H54 (cell line): ENCODE measurements around the gene USH1C.

Experiments
- DNase-seq: peaks from one replicate; pipeline ENCODE4 v3.0.0; 2011; ENCODE audit warnings: low spot score, mixed read lengths; ENCODE audit not compliant: insufficient read length
- FAIRE-seq: peaks from 3 replicates; lab custom pipeline; 2011; peaks lifted over from hg19 to GRCh38; lab: Jason Lieb, UNC
- POLR2A ChIP-seq: IDR thresholded peaks from 2 replicates; pipeline ENCODE4 v1.6.1; 2011; ENCODE audit warnings: low read depth, mild to moderate bottlenecking, low read length

The USH1C gene

DNA sequence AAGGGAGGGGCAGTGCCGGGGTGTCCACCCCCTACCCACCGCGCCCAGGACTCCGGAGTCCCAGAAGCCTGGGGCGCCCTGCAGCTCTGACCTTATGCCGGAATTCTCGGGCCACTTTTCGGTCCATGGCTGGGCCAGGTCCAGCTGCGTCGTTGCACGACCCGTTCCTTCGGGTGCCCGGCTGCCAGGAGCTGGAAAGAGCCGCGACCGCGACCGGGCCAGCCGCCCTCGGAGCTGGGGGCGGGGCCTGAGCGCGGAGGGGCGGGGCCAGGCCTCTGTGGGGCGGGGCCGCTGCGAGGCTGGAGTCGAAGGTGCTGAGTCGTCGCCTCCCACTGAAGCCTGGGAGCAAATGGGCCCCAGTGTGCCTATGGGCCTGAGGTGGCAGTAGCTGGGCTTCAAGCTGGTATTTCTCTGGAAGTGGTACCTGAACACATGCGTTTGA, at the start of gene USH1C:
TSS of gene USH1C (minus strand) at position 236 of the 442 bp plus-strand sequence. CDS start at position 127, 109 bp downstream.
- no peak for TF ChIP-seq POLR2A
- no peak for FAIRE-seq

GRCh38 chr11:17593466-17594245, 49.4 kb upstream of the USH1C start:
- no peak for TF ChIP-seq POLR2A
- FAIRE-seq (no peak), DNase-seq (no peak)

More for the DNA sequence above, at the start of gene USH1C:
- no peak for DNase-seq

GRCh38 chr11:17591293-17591692, 47.1 kb upstream of the USH1C start:
- no peak for TF ChIP-seq POLR2A
- no peak for DNase-seq
- FAIRE-seq = no peak

DNA sequence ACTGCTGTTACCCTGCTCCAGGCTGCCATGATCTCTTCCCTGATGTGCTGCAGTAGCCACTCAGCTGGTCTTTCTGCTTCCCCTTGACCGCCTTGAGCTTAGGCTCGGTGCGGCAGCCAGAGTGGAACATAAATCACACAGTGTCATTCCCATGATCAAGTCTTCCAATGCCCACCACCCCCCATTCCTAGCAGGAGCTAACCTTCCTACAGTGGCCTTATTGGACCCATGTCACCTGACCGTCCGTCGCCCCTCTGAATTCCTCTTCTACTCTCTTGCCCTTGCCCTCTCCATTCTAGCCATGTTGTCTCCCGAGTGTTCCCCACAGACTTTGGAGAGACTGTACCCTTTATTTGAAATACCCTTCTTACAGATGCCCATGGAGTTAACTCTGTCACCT, 46.2 kb upstream of the USH1C start:
- TF ChIP-seq POLR2A = no peak
- FAIRE-seq = no peak
- DNase-seq = no peak

DNA sequence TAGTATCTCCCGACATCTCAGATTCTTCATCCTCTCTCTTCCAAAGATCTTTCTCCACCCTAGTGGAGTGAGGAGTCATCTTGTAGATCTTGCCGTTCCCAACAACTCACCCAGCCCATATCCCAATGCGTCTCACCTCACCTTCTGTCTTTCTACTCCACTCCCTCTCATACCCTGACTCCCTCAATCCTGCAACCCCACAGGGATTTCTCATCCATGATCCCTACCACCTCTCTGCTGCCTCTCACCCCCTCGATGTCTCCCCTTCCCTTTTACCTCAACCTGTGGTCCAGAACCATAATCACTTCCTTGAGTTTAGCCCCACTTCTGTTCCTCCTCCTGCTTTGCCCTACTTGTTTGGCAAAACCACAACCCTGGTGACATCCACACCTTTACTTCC, 44.5 kb upstream of the USH1C start:
- TF ChIP-seq POLR2A = no peak
- DNase-seq (no peak), FAIRE-seq (no peak)

DNA sequence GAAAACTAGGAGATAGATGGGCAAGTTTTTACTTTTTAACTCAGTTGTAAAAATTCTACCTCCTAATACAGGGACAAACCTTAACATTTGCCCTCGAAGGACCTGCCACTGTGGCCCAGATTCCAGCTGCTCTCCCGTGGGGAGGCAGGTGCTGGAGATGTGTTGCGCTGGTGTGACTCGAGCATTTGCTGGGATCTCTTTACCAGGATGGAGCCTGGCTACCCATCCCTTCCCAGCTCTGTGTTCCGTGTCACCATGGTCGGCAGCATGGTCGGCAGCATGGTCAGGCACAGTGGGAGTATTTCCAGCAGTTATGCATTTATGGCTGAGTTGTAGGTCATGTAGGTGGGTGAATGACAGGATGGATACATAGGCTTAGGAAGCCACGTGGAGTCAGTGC, 44.0 kb upstream of the USH1C start:
- DNase-seq (no peak), FAIRE-seq (no peak)
- TF ChIP-seq POLR2A = no peak

GRCh38 chr11:17585911-17586695, 41.9 kb upstream of the USH1C start:
- FAIRE-seq = no peak

DNA sequence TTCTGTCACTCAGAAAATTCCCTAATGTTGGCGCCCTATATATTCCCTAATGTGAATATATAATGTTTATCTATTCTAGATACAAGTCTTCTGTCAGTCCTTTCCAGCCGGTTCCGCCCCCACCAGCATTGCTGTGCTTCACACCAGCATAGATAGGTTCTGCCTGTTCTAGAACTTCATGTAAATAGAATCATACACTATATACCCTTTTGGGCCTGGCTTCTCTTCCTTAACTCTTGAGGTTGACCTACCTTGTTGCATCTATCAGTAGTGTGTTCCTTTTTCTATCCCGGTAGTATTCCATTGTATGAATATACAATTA, 37.5 kb upstream of the USH1C start:
- no peak for DNase-seq
- FAIRE-seq = no peak
- no peak for TF ChIP-seq POLR2A

More at GRCh38 chr11:17585911-17586695, 41.9 kb upstream of the USH1C start:
- TF ChIP-seq POLR2A = no peak
- DNase-seq = no peak

GRCh38 chr11:17581036-17581731, 37.0 kb upstream of the USH1C start:
- DNase-seq = no peak
- no peak for FAIRE-seq
- no peak for TF ChIP-seq POLR2A

DNA sequence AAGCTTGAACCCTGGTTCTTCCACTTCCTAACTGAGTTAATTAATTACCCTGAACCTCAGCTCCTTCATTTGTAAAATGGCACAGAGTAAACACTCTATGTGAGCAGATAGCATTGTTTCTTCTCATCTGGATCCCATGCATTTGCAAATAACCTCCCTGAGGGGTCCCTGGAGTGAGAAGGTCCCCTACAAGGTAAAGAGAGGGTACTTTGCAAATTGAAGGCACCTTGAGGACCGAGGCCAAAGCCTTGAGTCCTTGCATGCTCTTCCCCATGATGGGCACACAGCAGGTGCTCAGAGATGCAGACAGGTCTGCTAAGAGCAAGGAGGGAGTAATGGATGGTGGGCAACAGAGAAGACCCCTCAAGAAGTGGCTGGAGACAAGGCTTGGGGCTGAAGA, 36.1 kb upstream of the USH1C start:
- no peak for TF ChIP-seq POLR2A
- FAIRE-seq = no peak
- DNase-seq = no peak

DNA sequence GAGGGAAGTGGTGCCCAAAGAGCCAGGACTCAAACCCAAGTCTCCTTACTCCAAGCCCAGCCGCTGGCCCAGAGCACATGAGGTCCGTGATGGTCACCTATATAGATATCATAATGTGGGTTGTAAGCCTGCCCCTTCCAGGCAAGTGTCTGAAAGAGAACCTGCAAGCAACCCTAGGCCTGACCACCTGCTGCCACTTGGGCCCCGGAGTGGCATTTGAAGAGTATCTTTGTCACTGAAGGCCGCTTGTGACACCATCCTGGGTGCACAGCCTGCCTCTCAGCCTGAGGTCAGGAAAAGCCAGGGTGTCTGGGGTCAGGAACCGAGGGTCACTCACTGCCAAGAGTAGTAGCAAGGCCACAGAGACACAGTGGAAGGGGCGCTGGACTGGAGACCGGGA, 35.2 kb upstream of the USH1C start:
- DNase-seq = no peak
- no peak for FAIRE-seq
- no peak for TF ChIP-seq POLR2A

DNA sequence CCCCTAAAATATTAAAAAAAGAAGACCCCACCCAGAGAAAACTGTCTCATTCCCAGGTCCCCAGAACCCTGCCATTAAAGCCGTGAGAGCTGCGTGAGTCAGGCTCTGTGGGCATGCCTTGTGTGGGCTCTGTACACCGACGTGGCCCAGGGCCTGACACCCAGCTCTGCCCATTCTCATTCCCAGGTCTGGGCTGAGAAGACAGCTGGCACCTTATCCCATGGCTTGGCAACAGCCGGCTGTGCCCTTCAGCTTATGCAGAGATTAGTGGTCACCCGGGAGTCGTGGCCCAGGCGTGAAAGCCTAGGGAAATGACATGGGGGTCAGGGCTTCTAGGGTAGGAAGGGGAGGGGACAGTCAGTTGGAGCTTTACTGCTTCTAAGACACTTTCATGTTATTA, 34.7 kb upstream of the USH1C start:
- DNase-seq = no peak
- FAIRE-seq = no peak
- TF ChIP-seq POLR2A = no peak

DNA sequence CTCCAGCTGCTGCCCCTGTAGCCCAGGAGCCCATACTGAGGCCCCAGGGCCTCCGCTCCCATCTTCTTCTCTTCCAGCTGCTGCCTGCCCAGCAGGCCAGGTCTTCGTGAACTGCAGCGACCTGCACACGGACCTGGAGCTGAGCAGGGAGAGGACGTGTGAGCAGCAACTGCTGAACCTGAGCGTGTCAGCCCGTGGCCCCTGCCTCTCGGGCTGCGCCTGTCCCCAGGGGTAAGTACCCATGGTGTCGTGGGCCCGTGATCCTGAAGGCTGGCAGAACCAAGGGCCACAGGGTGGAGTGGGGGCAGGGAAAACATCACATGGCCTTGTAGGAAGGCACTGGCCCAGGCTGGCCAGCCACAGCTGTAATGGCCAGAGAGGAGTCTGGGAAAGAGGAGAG, 34.1 kb upstream of the USH1C start:
- no peak for FAIRE-seq
- TF ChIP-seq POLR2A = no peak
- no peak for DNase-seq
